Keratinocyte (primary cell): ENCODE data around the gene ENPP1. TPM values are rescaled to one million over a fixed set of nuclear protein-coding genes. Genes with fewer than 3 reads are reported as not detected.

Source experiments
- DNase-seq: peaks from one replicate; pipeline ENCODE4 v3.0.0-alpha.2; 2011; ENCODE audit warnings: low read depth, missing footprints, low spot score
- FAIRE-seq: peaks from 2 replicates; lab custom pipeline; 2011; peaks lifted over from hg19 to GRCh38; lab: Jason Lieb, UNC
- H2AFZ ChIP-seq: 2 replicates; pipeline ENCODE4 v1.6.0; 2012; ENCODE audit warnings: low read length, control low read depth, inconsistent platforms; ENCODE audit not compliant: control insufficient read depth
- H3K27ac ChIP-seq: 2 replicates; pipeline ENCODE4 v1.5.1; 2011; ENCODE audit warnings: low read length; ENCODE audit not compliant: control insufficient read depth, insufficient read depth
- H3K27me3 ChIP-seq: 3 replicates; pipeline ENCODE4 v1.6.0; 2011; ENCODE audit warnings: low read length; ENCODE audit not compliant: control insufficient read depth, insufficient read depth; ENCODE audit errors: extremely low read depth
- H3K36me3 ChIP-seq, 2 experiments: 2 replicates in 1 of 2; 3 replicates in 1 of 2; pipeline ENCODE4 v1.5.1; 2011; ENCODE audit warnings: low read length in 2 of 2, mild to moderate bottlenecking in 1 of 2; ENCODE audit not compliant: control insufficient read depth in 2 of 2, insufficient read depth in 2 of 2; ENCODE audit errors: extremely low read depth in 1 of 2
- H3K4me1 ChIP-seq: 3 replicates; pipeline ENCODE4 v1.5.1; 2011; ENCODE audit warnings: low read length; ENCODE audit not compliant: control insufficient read depth, insufficient read depth; ENCODE audit errors: extremely low read depth
- H3K4me2 ChIP-seq: 3 replicates; pipeline ENCODE4 v1.6.0; 2011; ENCODE audit warnings: low read depth, low read length; ENCODE audit not compliant: control insufficient read depth, insufficient read depth; ENCODE audit errors: extremely low read depth
- H3K4me3 ChIP-seq, 3 experiments: fragments of 200-600 bp in 1 of 3; sonication (generic) in 1 of 3; 2 replicates in 2 of 3; 3 replicates in 1 of 3; pipeline ENCODE4 v1.5.1; 2011 to 2016; ENCODE audit warnings: low read length in 3 of 3, mild to moderate bottlenecking in 3 of 3, control low read depth in 2 of 3, inconsistent platforms in 1 of 3, low read depth in 1 of 3, mixed read lengths in 1 of 3, mixed run types in 1 of 3, moderate library complexity in 1 of 3; ENCODE audit not compliant: control insufficient read depth in 2 of 3, insufficient read depth in 2 of 3; ENCODE audit errors: extremely low read depth in 1 of 3
- H3K79me2 ChIP-seq: 2 replicates; pipeline ENCODE4 v1.6.0; 2012; ENCODE audit warnings: low read length; ENCODE audit not compliant: control insufficient read depth, insufficient read depth
- H3K9ac ChIP-seq: 3 replicates; pipeline ENCODE4 v1.6.0; 2011; ENCODE audit warnings: low read length; ENCODE audit not compliant: control insufficient read depth, insufficient read depth; ENCODE audit errors: extremely low read depth
- H3K9me1 ChIP-seq: 3 replicates; pipeline ENCODE4 v1.6.0; 2011; ENCODE audit warnings: low read length; ENCODE audit not compliant: control insufficient read depth, insufficient read depth; ENCODE audit errors: extremely low read depth
- H3K9me3 ChIP-seq: 2 replicates; pipeline ENCODE4 v1.5.1; 2012; ENCODE audit warnings: low read depth, low read length; ENCODE audit not compliant: control insufficient read depth
- H4K20me1 ChIP-seq: 3 replicates; pipeline ENCODE4 v1.6.0; 2011; ENCODE audit warnings: low read length; ENCODE audit not compliant: control insufficient read depth, insufficient read depth; ENCODE audit errors: extremely low read depth
- EZH2 ChIP-seq: IDR thresholded peaks from one replicate; pipeline ENCODE4 v1.6.1; 2012; ENCODE audit warnings: inconsistent platforms, mild to moderate bottlenecking, low read length, moderate library complexity
- dilution Hi-C: fragments of 300-500 bp; cut with MboI; formaldehyde crosslinking; loops from one replicate; pipeline ENCODE4 v1.7.0; 2020; ENCODE audit warnings: low sequenced_read_pairs; ENCODE audit not compliant: extremely low pct_ligation_motif_present
- polyA plus RNA-seq, 5 experiments: library from polyadenylated mRNA; depleted of rRNA in 3 of 5; stranded (reverse) in 3 of 5; stranded (forward) in 1 of 5; unstranded in 1 of 5; fragments of >200 nt; gene quantifications; 1 replicate in 1 of 5; 2 replicates in 3 of 5; 3 replicates in 1 of 5; pipeline versions ENCODE4 v1.2.1 to v1.2.3, GENCODE V29; 2011 to 2012; ENCODE audit warnings: missing spikeins in 2 of 5, low read depth in 1 of 5, low replicate concordance in 1 of 5
- TF ChIP-seq, protein P1 (sequence below), 3 experiments: IDR thresholded peaks in 1 of 3; conservative IDR thresholded peaks in 1 of 3; optimal IDR thresholded peaks in 1 of 3; 2 replicates in 2 of 3; 3 replicates in 1 of 3; pipeline versions ENCODE3 to v1.5.1; 2011; ENCODE audit warnings: low read length in 3 of 3, mild to moderate bottlenecking in 3 of 3, moderate library complexity in 2 of 3, control low read depth in 1 of 3, inconsistent platforms in 1 of 3; ENCODE audit not compliant: insufficient read depth in 2 of 3; ENCODE audit errors: extremely low read depth in 1 of 3

Gene ENPP1
- polyA plus RNA-seq, 1 donor (not counting 4 experiments of a cell fraction or from before 2014, with no cell fraction given): 0.34 TPM

DNA sequence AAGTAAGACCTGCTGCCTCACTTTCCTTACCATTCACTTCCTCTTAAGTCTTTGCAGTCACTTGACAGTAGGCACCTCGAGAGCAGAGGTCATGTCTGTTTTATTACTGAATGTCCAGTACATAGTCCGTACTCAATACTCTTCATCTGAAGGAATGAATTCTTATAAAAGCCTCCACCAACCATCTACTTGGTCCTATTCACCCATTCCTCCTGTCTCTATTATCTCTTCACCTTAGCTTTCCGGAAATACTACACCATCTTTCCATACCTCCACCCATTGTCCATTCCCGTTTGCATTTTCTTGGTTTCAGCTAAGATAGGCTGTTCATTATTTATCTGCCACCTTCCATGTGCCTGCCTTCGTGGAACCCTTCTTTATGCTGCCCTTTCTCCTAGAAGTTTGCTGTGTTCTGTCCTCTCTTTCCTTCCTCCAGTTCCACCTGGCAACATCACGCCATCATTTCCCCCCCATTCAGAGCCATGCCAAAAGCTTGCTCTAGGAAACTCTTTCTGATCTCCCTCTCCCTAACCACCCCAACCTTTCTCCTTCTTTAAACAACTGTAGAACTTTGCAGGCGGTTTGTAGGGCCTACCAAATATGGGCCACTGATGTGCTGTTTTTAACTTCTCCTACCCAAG, 38.3 kb downstream of the ENPP1 start:
- H3K9ac ChIP-seq: no peak overlapping the region
- H3K4me3 ChIP-seq: no peak overlapping the region
- H3K36me3 ChIP-seq: no peaks in the 10 kb centered on the region
- H3K27me3 ChIP-seq: no peaks in the 10 kb centered on the region
- no peak for TF ChIP-seq EZH2
- TF ChIP-seq, protein P1, sequence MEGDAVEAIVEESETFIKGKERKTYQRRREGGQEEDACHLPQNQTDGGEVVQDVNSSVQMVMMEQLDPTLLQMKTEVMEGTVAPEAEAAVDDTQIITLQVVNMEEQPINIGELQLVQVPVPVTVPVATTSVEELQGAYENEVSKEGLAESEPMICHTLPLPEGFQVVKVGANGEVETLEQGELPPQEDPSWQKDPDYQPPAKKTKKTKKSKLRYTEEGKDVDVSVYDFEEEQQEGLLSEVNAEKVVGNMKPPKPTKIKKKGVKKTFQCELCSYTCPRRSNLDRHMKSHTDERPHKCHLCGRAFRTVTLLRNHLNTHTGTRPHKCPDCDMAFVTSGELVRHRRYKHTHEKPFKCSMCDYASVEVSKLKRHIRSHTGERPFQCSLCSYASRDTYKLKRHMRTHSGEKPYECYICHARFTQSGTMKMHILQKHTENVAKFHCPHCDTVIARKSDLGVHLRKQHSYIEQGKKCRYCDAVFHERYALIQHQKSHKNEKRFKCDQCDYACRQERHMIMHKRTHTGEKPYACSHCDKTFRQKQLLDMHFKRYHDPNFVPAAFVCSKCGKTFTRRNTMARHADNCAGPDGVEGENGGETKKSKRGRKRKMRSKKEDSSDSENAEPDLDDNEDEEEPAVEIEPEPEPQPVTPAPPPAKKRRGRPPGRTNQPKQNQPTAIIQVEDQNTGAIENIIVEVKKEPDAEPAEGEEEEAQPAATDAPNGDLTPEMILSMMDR (optimal IDR thresholded peaks at IDR 0.05 in 1 of 3, IDR thresholded peaks at IDR 0.05 in 1 of 3, conservative IDR thresholded peaks at IDR 0.05 in 1 of 3; ENCODE audit: extremely low read depth in 1 of 3, insufficient read depth in 2 of 3, low read length in 3 of 3): no peak
- H4K20me1 ChIP-seq: no peaks in the 10 kb centered on the region
- dilution Hi-C loops: no loop called here
- H3K27ac ChIP-seq: no peak overlapping the region
- no peaks in the 10 kb centered on the region for H3K9me1 ChIP-seq
- no peak overlapping the region for H2AFZ ChIP-seq
- no peaks in the 10 kb centered on the region for H3K79me2 ChIP-seq
- no peaks in the 10 kb centered on the region for H3K9me3 ChIP-seq
- no peaks in the 10 kb centered on the region for H3K4me1 ChIP-seq
- H3K4me2 ChIP-seq: no peak overlapping the region
- no peak for FAIRE-seq
- DNase-seq: no peak

GRCh38 chr6:131846905-131847304, 39.1 kb downstream of the ENPP1 start:
- Histone ChIP-seq H3K4me1 (no peaks in the 10 kb centered on the region), H2AFZ (no peak overlapping the region), H3K9me1 (no peaks in the 10 kb centered on the region), H3K9me3 (no peaks in the 10 kb centered on the region), H3K79me2 (no peaks in the 10 kb centered on the region), H4K20me1 (no peaks in the 10 kb centered on the region), H3K4me3 (no peak overlapping the region), H3K9ac (no peak overlapping the region), H3K27me3 (no peaks in the 10 kb centered on the region), H3K4me2 (no peak overlapping the region), H3K27ac (no peak overlapping the region), H3K36me3 (no peaks in the 10 kb centered on the region)
- DNase-seq (no peak), FAIRE-seq (no peak)
- no peak for TF ChIP-seq EZH2
- TF ChIP-seq, protein P1 (optimal IDR thresholded peaks at IDR 0.05 in 1 of 3, IDR thresholded peaks at IDR 0.05 in 1 of 3, conservative IDR thresholded peaks at IDR 0.05 in 1 of 3; ENCODE audit: extremely low read depth in 1 of 3, insufficient read depth in 2 of 3, low read length in 3 of 3): no peak
- dilution Hi-C loops: no loop called here
